ENCODE data around the gene TENM3.
A peak's percentile ranks its signal among the peaks of the same experiment; 100 is the strongest.

TENM3 gene

DNA sequence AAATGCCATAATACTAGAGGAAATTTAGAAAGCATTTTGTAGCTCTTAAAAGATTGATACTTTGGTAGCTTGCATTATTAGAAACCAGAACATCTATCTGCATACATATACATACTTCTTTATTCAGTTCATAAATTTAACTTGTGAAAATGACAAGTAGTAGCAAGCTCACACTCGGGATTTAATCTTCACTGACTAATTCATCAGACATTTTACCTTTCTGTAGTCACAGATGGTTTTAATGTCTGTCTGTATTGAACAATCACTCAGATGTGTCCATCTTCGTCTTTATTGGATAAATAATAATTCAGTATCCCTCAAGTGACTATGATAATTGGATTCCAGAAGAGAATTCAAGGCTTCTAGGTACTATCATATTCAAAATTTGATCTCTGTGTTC, 232.3 kb downstream of the TENM3 start:
- DNase-seq: no peak

DNA sequence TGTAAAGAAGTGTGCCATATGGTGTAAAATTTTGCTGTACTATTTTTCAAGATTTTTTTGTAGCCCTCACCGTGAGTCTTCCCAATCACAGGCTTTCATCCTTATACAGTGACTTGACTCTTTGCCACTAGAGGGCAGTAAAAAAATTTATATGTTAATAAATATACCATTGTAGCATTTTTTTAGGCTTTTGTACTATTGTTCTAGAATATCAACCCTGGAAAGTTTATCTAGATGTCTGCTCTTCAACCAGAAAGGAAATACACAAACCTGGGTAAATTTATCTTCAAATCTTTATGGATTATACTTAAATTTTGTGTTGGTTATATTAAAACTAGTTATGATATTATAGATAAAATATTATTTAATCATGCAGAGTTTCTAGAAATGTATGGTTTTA, 235.3 kb downstream of the TENM3 start:
- peak in 1 of 2 donors; percentile 64 for DNase-seq

DNA sequence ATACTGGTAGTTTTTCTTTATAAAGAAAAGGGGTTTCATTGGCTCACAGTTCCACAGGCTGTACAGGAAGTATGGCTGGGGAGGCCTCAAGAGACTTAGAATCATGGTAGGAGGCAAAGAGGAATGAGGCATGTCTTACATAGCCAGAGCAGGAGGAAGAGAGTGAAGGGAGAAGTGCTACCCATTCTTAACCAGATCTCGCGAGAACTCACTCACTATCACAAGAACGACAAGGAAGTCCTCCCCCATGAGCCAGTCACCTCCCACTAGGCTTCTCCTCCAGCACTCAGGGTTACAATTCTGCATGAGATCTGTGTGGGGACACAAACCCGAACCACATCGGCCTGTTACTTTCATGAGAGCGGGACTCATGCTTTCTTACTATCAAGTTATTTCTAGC, 240.5 kb downstream of the TENM3 start:
- DNase-seq: no peak

DNA sequence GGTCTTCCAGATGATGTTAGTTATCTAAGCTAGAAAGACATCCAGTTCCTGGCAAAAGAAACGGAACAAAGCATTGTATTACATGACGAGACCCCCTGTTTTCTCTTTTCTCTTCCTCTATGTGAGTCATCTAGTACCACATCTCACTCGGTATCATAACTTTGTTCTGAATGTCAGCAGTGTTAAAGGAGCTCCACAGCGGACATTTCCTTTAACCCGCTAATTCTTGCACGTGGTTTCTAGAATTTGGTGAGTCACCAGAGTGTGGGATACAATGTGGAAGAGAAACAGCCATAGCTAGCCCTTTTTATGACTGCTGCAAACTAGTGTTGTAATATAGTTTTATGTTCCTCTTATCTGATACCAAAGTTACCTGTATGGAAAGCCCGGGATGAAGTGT, 243.7 kb downstream of the TENM3 start:
- no peak for DNase-seq

DNA sequence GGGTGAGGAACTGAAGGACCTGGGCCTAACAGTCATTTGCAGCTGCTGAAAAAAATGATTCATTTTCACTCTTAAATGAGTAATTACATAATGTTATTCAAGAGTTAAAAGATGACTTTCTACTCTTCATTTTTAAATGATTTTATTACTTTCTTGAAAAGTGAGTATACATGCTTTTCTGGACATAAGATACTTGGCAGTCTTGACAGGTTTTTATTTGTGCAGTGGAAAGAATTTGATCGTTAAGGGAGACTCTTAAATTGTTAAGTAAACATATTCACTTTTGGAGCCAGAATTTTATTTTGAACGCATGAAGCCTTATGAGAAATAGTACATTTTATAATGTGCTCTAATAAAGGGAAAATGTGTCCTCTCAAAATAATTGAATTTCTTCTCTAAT, 245.7 kb downstream of the TENM3 start:
- no peak for DNase-seq

DNA sequence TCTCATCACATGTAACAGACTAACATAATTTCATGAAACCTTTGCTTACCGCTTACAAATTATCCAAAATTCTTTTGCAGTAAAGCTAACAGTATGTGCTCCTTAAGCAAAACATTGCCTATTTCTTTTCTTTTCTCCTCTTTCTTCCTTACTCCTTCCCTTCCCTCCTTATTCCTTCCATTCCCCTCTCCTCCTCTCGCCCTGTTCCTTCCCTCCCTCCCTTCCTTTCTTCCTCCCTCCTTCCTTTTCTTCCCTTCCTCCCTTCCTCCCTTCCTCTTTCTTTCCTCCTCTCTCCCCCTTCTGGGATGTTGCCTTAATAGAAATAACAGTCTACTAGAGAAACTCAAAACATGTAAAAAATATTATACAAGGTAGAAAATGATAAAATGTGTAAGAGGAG, 246.4 kb downstream of the TENM3 start:
- DNase-seq: no peak

DNA sequence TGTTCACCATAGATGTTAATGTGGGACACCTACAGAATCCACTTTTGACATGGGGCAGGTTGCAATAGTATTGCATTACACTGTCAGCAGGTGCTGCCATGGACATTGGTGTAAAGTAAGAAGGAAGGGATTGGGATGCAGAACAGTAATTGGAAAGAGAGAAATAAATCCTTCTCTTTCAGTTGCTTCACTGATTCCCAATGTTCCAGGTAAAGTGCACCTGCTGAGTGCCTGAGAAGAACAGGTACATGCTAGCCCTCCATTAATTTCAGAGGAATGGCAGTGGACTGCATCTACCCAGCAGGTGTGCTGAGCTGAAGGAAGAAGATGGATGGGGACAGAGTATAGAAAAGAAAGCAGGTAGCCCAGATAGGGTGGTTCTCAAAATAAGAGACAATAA, 248.5 kb downstream of the TENM3 start:
- no peak for DNase-seq

DNA sequence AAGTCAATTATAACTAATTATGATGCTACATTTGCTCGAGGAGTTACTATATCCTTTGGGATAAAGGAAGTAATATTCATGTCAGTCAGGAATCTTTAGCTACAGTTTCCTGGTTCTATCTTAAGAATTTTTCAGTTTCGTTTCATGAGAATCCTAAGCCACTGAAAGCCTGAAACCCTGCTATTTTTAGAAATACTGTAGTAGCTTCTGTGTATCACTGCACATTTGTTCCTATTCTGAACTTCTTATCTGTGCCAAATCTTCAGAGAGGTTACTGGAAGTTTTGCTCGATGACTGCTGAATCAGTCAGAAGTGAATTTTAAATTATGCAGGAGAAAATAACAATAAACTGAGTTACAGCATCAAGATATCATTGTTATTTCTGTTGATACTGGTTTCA, 249.2 kb downstream of the TENM3 start:
- no peak for DNase-seq

DNA sequence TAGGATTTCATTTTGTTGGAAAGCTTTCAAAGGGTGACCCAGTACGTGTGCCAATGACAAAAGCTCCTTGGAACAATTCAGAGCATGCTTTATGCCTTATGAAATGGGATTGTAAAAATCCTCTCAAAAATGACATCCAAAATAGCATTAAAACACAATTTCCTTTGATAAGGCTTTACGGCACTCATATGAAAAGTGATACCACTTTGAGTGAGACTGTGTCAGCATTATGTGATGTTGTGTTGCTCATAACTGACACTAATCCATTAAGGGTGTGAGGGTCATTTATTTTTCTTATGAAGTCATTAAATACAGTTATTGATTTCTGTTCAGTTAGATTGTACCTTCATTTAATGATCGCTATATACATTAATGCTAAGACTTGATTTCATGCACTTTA, 250.2 kb downstream of the TENM3 start:
- no peak for DNase-seq

DNA sequence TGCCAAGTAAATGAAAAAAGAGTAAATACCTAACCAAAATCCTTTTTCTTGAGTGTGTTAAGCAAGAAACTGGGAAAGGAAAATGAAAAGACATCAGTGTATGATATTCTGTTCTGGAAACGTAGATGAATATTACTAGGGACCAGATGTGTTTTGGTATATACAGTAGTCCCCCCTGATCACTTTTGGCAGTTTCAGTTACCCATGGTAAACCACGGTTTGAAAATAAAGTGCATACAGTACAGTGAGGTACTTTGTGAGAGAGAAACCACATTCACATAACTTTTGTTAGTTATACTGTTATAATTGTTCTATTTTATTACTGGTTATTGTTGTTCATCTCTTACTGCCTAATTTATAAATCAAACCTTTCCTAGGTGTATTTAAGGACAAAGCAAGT, 250.9 kb downstream of the TENM3 start:
- no peak for DNase-seq

DNA sequence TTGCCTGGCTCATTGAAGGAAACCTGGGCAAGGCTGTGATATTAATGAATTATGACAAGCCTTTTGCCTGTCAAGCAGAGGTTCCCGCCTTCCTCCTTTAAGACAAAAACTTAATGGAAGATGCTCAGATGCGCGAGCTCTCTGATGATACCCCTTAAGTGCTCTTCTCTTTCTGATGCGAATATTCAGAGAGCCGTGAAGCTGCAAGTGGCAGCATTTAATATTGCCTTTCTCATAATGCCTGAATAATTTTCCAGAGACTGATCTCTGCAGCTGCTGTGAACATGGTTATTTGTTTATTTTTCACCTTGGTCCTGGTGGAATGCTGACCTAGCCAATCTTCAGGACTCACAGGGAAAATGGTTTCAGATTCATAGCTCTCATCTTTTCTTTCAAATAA, 251.8 kb downstream of the TENM3 start:
- DNase-seq: no peak

DNA sequence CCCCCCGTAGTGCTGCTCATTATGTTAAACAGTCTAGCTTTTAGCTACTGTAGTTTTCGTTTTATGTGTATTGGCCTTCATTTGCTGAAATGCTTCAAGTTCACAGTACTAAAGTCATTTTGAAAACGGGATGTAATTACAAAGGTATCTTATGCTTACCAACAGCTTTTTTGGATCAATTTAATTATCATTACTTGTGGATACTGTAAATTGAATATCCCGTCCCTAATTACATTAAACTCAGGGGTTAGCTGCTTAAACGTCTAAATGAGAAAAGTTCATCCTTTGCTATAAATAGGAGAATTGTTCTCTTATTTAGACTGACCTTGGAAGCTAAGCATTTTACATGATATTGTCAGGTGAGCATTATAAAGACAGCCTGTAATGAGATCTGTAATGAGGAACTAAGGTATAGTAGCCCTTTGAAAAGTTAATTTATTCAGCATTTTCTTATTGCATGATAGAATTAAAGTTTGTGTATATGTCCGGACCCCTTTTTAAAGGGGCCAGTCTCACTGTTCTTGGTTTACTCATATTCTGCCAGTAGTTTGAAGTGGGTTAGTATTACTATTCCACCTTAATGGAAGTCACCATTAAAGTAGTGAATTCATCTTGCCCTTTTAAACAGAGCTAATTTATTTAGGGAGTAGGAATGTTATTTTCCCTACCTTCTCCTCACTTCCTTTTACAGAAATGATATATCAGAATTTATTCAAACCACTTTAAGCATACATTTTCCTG, 252.6 kb downstream of the TENM3 start:
- no peak for DNase-seq

DNA sequence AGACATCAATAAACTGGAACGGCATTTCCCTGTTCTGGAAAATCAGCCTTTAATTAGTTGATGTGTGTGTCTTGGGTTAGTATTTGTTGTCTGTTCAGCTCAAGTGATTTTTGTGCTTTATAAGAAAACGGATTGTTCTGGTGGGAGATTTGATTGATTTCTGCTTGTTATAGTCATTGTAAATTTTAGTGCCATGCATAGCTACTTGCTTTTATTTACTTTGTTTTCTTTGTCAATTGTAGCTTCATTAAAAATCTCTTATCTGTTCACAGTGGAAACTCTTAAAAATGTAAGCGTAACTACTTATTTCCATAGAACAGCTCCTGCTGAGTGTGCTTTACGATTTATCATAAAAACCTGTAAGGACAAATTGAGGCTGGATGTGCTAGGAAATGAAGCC, 253.2 kb downstream of the TENM3 start:
- no peak for DNase-seq

DNA sequence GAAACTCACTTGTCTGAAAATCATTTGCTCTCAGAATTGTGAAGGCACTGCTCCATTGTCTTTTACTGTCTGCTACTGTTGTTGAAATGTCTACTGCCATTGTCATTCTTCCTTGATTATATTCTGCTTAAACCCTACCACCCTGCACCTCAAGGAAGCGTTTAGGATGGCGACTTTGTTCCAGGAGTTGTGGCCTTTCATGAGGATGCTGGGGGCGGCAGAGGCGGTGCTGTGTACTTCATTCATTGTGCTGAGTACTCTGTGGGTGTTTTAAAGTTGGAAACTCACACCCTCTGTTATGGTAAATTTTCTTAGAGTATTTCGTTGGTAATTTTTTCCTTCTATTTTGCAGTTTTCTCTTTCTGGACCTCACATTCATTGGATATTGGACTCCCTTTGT, 258.9 kb downstream of the TENM3 start:
- no peak for DNase-seq

DNA sequence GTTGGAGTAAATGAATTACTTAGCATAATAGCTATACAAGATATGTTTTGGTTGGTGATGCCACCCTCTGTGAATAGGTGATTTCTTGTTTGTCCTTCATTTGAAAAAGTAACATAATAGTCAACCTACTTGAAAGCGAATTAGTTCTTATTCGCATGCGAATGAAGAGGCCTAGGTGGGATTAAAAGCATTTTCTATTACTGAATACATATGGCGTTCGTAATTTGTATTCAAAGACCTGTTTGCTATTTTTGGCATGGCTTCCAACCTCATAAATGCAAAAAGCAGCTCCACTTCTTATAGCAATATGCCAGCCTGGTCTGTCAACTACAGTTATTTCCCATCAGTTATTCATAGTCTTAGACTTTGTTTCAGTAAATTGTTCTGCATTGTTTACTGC, 261.3 kb downstream of the TENM3 start:
- DNase-seq: no peak

DNA sequence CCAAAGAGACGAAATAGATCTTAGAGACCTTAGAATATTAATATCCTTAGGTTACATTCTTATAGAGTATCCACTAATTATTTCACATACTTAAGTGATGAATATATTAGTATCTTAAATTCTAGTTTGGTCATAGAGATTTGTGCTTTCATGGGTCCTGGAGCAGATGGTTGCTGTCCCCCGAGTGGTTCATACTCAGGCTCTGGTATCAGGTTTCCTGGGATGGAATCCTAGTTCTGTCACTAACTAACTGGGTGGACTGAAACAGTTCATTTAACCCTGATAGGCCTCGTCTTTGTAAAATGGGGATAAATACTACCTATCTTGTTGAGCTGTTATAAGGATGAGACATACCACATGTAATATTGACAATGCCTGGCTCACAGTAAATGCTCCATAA, 264.6 kb downstream of the TENM3 start:
- DNase-seq: no peak

DNA sequence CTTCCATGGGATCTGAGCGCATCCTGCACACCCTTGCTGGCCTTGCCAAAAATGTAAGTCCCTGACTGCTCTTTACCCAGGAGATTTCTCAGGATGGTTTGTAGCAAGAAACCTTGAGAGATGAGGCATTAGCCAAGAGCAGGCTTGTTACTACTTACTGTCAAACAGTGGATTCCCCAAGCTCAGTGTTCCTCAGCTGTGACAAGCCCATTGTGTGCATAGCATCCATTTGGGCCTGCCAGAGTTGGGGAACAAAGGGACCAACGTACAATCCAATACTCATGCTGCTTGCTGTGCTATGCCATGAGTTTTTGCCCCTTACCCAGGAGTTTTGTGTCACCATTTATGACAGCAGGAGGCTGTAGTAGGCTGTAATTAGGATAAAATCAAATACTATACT, 267.6 kb downstream of the TENM3 start:
- DNase-seq: no peak

DNA sequence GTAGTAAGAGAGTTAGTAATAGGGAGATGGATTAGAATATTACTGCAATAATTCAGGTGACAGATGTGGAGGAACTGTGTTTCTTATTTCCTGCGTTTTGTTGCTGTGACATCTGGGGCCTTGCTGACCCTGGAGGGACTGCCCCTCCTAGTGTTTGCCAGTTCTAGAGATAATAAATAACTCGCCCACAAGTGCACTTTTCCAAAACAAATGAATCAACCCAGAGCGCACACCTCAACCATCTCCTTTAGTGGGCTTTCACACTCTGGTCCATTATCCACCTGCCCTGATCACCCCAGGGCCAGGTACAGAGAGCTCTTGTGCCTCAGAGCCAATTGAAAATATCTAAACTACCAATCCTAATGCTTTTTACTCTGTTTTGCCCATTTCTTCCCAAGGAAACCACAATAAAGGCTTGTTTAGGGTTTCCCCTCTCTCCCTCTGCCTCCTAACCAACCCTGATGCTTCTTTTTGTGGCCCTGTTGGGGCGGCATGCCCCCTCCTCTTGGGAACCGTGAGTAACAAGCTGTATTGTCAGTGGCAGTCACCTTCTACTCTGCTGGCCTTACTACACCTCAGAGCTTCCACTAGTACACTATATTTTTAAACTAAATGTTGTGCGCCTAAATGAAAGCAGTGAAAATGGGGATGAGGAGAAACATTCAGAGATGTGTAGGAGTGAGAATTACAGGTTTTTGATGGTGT, 270.5 kb downstream of the TENM3 start:
- no peak for DNase-seq

DNA sequence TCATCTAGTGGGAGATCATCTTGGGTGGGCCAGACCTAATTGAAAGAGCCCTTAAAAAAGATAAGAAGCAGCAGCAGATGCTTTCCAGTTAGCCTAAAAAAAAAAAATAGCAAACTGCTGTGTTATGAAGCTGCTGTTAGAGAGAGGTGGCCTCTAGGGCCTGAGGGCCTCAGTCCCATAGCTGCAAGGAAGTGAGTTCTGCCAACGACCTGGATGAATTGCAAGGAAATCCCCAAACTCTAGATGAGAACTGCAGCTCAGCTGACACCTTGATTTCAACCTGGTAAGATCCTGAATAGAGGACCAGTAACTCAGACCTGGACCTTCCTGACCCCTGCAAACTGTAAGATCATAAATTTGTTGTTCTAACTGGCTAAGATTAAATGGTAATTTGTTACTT, 275.2 kb downstream of the TENM3 start:
- no peak for DNase-seq

DNA sequence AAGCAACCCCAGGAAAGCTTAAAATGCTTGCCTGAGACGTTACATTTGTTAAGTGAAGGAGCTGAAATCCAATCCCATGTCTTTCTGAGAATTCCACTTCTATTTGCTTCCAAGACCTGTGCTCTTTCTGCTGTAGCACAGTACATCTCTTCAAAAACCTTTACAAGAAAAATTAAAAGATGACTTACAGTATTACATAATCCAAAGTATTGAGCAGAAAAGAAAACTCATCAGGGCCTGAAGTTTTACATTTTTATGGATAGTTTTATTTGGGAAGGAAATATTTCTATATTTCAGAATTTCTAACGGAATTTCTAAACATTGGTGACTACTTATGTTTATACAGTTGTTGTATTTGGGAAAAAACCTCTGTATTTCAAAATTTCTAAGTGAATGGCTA, 276.3 kb downstream of the TENM3 start:
- DNase-seq: no peak

DNA sequence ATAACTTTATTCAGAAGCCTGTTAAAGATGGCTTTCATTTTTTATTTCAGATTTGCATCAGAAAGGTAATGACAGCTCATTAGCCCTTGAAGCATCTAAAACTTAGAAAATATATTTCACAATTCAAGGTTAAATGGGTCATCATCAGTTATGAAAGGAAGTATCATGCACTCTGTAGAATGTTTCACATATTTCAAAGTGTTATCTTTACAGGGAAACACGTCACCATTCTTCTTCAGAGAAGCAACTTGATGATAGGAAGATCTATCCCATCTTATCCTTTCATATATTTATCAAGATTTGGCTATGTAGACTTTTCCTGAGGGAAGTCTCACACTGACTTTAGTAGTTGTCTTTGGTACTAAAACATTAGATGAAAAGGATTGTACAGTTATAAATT, 277.8 kb downstream of the TENM3 start:
- DNase-seq: no peak

DNA sequence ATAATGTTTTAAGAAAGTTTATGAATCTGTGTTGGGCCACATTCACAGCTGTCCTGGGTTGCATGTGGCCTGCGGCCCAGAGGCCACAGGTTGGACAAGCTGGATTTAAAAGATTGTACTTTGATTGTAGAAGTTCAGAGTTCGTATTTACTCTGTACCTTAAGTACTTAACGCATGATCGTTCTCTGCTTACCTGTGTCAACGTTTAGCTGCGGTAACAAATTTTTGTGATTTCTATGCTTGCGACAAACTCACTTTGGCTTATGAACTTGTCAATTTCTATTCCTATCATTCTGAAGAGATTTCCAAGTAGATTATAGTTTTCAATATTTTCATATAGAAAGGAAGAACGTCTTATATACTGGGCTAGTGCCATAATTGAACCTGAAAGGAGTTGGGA, 285.6 kb downstream of the TENM3 start:
- no peak for DNase-seq

DNA sequence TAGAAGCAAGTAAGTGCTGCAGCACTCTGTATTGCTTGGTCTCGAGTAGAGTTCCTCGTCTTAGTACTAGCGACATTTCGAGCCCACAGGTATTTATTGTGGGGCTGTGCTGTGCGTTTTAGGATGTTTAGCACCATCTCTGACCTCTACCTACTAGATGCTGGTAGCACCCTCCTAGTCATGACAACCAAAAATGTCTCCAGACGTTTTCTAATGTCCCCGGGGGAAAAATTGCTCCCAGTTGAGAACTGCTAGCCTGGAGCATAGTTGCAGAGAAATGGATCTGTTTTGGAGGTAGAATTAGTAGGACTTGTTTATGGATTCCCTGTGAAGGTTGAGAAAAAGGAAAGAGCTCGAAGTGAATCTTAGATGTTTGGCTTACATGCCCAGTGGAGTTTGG, 287.2 kb downstream of the TENM3 start:
- no peak for DNase-seq

DNA sequence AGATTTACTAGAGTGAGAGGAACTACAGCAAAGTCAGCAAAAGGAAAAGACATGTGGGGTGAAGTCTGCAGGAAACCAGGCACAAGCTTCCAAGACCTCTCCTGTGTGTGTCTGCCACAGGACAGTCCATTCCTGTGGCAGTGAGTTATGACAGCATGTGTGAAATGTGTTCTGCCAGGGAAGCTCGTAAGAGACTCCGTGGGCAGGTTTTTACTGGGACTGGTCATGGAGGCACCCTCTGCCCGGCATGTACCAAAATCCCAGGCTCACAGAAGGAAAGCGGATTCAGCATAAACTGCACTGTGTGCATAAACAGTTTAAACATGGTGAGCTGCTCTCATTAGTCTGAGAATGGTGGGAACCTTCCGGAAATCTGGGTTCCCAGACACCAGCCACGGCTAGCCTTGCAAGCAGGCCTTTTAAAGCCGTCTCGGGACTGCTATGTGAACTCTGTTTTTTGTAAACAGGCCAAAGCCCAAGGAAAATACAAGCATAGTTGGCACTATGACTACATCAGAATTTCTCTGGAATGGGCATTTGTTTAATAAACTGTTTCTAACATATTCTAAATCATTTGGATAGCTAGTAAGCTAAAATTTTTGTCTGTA, 288.5 kb downstream of the TENM3 start:
- DNase-seq: no peak

DNA sequence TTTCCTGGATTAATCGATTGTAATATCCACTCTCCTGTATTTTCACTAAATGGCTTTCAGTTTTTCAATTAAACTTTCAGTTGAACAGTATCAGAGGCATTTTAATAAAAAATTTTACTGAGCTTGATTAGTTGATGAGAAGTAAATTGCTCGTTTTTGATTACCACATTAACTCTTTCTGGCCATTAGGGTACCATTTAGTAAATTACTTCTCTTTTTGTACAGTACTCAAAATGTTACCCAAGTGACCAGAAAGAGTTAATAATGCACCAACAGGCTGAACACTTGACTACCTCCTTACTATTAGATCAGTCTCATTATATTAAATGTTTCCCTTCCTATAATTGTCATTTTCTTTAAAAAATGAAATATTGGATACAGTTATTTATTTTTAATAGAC, 289.2 kb downstream of the TENM3 start:
- DNase-seq: no peak
